ENCODE data around the gene GPC6. TPM values are rescaled to one million over a fixed set of nuclear protein-coding genes. Genes with fewer than 3 reads are reported as not detected.
A peak's percentile ranks its signal among the peaks of the same experiment; 100 is the strongest.

The GPC6 gene
- total RNA-seq, 1 experiment from 2014 or later: not detected

DNA sequence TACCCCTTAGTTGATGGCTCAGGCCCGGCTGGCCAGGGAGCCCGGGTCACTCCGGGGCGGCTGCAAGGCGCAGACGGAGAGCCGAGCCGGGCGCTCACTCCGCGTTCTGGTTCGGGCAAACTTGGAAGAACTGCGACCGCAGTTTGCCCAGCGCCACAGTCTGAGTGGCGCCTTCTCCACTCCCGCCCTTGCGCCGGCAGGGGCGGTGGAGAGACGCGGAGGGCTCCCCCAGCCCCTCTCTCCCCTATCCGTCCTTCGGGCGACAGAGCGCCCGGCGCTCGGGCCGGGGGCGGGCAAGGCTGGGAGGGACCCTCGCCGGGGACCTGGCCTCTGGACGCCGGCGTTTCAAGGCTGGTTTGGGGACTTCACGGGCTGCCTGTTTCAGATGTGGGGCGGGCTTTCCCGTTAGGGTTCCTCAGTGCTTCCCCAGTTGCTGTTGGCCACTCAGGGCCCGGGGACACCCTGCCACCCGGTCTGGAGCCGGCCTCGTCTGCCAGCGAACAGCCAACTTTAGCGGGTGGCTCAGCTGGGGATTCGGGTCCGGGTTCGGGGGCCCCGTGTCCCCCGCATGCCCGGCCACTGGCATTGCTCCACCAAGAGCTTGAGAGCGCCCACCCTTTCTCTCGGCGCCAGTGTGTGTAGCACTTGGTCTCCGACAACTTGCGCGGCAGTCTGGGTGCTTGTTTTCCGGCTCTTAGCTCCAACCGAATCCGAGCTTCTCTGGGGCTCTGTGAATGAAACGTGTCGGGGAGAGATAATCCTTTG, 1.5 kb downstream of the GPC6 start:
- TF ChIP-seq EZH2 (IDR thresholded peaks at IDR 0.05; ENCODE audit: low read depth): no peak
- TF ChIP-seq, protein P1, sequence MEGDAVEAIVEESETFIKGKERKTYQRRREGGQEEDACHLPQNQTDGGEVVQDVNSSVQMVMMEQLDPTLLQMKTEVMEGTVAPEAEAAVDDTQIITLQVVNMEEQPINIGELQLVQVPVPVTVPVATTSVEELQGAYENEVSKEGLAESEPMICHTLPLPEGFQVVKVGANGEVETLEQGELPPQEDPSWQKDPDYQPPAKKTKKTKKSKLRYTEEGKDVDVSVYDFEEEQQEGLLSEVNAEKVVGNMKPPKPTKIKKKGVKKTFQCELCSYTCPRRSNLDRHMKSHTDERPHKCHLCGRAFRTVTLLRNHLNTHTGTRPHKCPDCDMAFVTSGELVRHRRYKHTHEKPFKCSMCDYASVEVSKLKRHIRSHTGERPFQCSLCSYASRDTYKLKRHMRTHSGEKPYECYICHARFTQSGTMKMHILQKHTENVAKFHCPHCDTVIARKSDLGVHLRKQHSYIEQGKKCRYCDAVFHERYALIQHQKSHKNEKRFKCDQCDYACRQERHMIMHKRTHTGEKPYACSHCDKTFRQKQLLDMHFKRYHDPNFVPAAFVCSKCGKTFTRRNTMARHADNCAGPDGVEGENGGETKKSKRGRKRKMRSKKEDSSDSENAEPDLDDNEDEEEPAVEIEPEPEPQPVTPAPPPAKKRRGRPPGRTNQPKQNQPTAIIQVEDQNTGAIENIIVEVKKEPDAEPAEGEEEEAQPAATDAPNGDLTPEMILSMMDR (conservative IDR thresholded peaks at IDR 0.05): no peak; the same call in 1 of the 2 replicates
- H3K4me1 ChIP-seq (replicated peaks; ENCODE audit: insufficient read depth): peaks cover 13% of the 10 kb centered on the region; the same call in 1 of the 2 replicates

GRCh38 chr13:93228643-93228937, 2.0 kb downstream of the GPC6 start:
- Histone ChIP-seq H2AFZ (peak overlapping the region; percentile 87), H3K27ac (no peak overlapping the region), H3K27me3 (ENCODE audit: insufficient read depth, low read depth) (peaks cover 32% of the 10 kb centered on the region), H3K79me2 (ENCODE audit: low read depth) (no peaks in the 10 kb centered on the region), H3K4me1 (replicated peaks; ENCODE audit: insufficient read depth) (peaks cover 13% of the 10 kb centered on the region; the same call in 1 of the 2 replicates), H3K9me3 (ENCODE audit: insufficient read depth, low read depth) (no peaks in the 10 kb centered on the region), H4K20me1 (ENCODE audit: insufficient read depth) (no peaks in the 10 kb centered on the region), H3K4me2 (peak overlapping the region; percentile 72), H3K36me3 (ENCODE audit: low read depth) (no peaks in the 10 kb centered on the region), H3K9me2 (ENCODE audit: insufficient read depth) (no peaks in the 10 kb centered on the region), H3F3A (ENCODE audit: insufficient read depth, low read depth) (no peaks in the 10 kb centered on the region), H3K4me3 (peak overlapping the region; percentile 58; the same call in 1 of the 2 replicates)
- intact Hi-C loops (cut with micrococcal nuclease; ENCODE audit: unreplicated experiment): no loop called here
- TF ChIP-seq EZH2 (IDR thresholded peaks at IDR 0.05; ENCODE audit: low read depth): no peak
- TF ChIP-seq, protein P1 (conservative IDR thresholded peaks at IDR 0.05): no peak
- no peak for DNase-seq
- BruUV-seq (replicated peaks): no TSS peak
- ChIA-PET CTCF (no interaction called here), POLR2A (ENCODE audit: unreplicated experiment) (no interaction called here)

More for the DNA sequence above, 1.5 kb downstream of the GPC6 start:
- H3K36me3 ChIP-seq (ENCODE audit: low read depth): no peaks in the 10 kb centered on the region
- no peaks in the 10 kb centered on the region for H3K9me2 ChIP-seq (ENCODE audit: insufficient read depth)
- no peaks in the 10 kb centered on the region for H3F3A ChIP-seq (ENCODE audit: insufficient read depth, low read depth)
- BruUV-seq (replicated peaks): no TSS peak
- no peaks in the 10 kb centered on the region for H3K79me2 ChIP-seq (ENCODE audit: low read depth)
- no peaks in the 10 kb centered on the region for H4K20me1 ChIP-seq (ENCODE audit: insufficient read depth)
- peak overlapping the region; percentile 58 for H3K4me3 ChIP-seq
- intact Hi-C loops (cut with micrococcal nuclease; ENCODE audit: unreplicated experiment): no loop called here
- DNase-seq: no peak
- no peak overlapping the region for H3K27ac ChIP-seq
- peaks cover 32% of the 10 kb centered on the region for H3K27me3 ChIP-seq (ENCODE audit: insufficient read depth, low read depth)
- H2AFZ ChIP-seq: peak overlapping the region; percentile 87
- H3K9me3 ChIP-seq (ENCODE audit: insufficient read depth, low read depth): no peaks in the 10 kb centered on the region
- ChIA-PET CTCF (no interaction called here), POLR2A (ENCODE audit: unreplicated experiment) (no interaction called here)
- H3K4me2 ChIP-seq: peak overlapping the region; percentile 72

DNA sequence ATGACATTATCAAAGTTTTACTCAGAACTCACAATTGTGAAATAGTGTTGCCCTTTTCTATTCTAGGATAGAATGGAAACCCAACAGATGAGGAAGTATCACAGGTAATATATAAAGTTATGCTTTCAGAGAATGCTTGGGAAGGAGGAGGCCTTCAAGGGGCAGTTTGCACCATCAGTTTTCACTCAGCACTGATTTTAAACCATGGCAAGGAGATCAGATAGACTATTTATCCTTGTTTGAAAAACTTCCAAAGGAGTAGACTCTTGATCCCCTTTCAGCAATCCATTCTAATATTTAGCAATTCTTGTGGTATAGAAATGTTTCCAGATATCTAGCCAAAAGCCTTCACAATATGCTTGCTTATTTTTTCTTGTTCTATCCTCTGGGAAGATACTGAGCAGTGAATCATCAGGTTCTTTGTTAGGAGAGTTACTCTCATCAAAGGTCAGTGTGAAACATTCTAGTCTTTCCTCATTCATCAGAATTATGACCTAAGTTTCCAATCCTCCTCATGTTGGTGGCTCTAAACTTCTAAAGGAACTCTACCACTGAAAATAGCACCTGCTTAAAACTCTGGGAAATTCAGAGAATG, 3.8 kb downstream of the GPC6 start:
- ChIA-PET CTCF (no interaction called here), POLR2A (ENCODE audit: unreplicated experiment) (no interaction called here)
- intact Hi-C loops (cut with micrococcal nuclease; ENCODE audit: unreplicated experiment): no loop called here
- TF ChIP-seq, protein P1 (conservative IDR thresholded peaks at IDR 0.05): no peak
- TF ChIP-seq EZH2 (IDR thresholded peaks at IDR 0.05; ENCODE audit: low read depth): no peak
- peak overlapping the region; percentile 72; the same call in 1 of the 2 replicates for H3K4me2 ChIP-seq
- H2AFZ ChIP-seq: no peak overlapping the region
- BruUV-seq (replicated peaks): no TSS peak
- H3F3A ChIP-seq (ENCODE audit: insufficient read depth, low read depth): no peaks in the 10 kb centered on the region
- no peaks in the 10 kb centered on the region for H3K9me2 ChIP-seq (ENCODE audit: insufficient read depth)
- no peaks in the 10 kb centered on the region for H3K36me3 ChIP-seq (ENCODE audit: low read depth)
- peaks cover 13% of the 10 kb centered on the region; the same call in 1 of the 2 replicates for H3K4me1 ChIP-seq (replicated peaks; ENCODE audit: insufficient read depth)
- no peaks in the 10 kb centered on the region for H4K20me1 ChIP-seq (ENCODE audit: insufficient read depth)
- no peak overlapping the region for H3K4me3 ChIP-seq
- no peaks in the 10 kb centered on the region for H3K9me3 ChIP-seq (ENCODE audit: insufficient read depth, low read depth)
- DNase-seq: peak in 1 of 2 experiments; percentile 51
- H3K27ac ChIP-seq: peak overlapping the region; percentile 70
- H3K79me2 ChIP-seq (ENCODE audit: low read depth): no peaks in the 10 kb centered on the region
- H3K27me3 ChIP-seq (ENCODE audit: insufficient read depth, low read depth): peaks cover 32% of the 10 kb centered on the region
